Skin of body (tissue), 2 donors: ENCODE measurements around the gene RASD2. TPM values are rescaled to one million over a fixed set of nuclear protein-coding genes. Genes with fewer than 3 reads are reported as not detected.

Source experiments
- DNase-seq: peaks from one replicate; lab custom pipeline; 2025; lab: John Stamatoyannopoulos, UW
- total RNA-seq: library from RNA; depleted of rRNA; stranded (reverse); fragments of >200 nt; gene quantifications from one replicate; pipeline ENCODE4 v1.2.3, GENCODE V29; 2014

Gene RASD2
- total RNA-seq, 1 donor from 2014 or later = 0.30 TPM

DNA sequence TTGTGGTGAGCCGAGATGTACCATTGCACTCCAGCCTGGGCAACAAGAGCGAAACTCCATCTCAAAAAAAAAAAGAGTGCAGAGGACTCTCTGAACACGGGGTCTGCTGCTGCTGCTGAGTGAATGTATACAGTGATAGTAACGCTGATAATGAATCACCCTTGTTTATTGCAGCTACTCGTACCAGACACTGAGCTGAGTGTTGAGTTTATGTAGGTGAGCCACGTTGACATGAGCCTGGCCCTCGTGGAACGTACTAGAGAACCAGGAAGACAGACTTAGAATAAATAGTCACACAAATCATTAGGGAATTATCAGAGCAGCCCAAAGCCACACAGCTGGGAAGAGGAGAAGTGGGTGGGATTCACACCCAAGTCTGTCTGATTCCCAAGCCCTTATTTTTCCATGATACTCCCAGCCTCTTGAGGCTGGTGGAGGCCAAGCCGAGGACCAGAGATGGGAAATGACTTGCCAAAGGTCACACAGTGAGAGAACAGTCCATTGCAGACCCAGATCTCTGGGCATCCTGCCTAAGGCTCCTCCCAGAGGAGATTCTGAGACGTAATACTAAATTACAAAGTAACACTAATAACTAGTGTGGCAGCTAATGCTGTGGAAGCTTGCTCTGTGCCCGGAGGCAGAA is 41.7 kb downstream of the RASD2 start:
- DNase-seq = no peak

- DNase-seq = no peak
Measured at GRCh38 chr22:35582861-35583670, 42.4 kb downstream of the RASD2 start.

- DNase-seq = no peak
Measured at GRCh38 chr22:35586771-35587170, 46.1 kb downstream of the RASD2 start.

- no peak for DNase-seq
Measured at GRCh38 chr22:35587447-35587870, 46.8 kb downstream of the RASD2 start.

DNA sequence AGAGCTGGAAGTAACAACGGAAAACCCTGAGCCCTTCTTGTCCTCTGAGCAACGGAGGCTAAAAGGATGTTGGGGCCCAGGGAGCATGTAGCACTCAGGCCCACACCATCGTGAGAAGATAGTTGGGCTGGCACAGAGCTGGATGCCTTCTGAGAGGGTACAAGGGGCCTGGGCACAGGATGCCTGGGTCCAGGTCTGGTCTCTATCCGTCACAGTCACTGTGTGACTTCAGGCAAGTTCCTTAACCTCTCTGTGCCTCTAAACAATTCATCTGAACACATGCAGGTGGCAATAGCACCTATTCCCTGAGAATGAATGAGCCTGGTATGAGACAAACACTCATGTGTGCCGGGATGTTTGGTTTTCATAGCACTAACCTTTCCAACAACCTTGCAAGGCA is 47.3 kb downstream of the RASD2 start:
- DNase-seq = no peak

DNA sequence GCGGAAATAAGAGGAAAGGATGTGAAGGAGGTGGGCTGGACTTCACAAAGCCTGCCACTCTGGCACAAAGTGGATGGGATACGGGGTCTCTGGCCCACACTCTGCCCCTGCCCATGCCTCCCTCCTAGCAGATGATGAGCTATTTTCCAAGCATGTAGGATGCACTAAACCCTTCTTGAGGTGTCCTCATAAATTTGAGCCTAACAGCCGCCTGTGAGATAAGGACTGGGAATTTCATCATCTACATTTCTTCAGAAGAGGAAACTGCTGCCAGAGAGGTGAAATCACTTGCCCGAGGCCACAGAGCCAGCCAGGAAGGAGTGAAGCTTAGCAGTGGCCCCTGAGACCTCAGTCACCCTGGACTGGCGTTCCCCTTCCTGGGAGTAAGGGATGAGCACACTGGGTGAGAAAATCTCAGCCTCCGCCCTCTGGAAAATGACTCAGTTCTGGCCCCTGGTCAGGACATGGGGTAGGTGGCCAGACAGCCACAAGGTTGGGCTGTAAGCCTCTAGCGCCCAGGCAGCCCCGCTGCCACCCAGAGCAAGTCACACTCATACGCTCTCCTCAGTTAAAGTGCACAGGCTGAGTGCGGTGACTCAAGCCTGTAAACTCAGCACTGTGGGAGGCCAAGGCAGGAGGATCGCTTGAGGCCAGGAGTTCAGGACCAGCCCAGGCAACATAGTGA is 48.6 kb downstream of the RASD2 start:
- DNase-seq = no peak

- no peak for DNase-seq
Measured at GRCh38 chr22:35589756-35590093, 49.1 kb downstream of the RASD2 start.

GRCh38 chr22:35590634-35591295 is 50.1 kb downstream of the RASD2 start:
- DNase-seq = no peak

- DNase-seq = no peak
Measured at GRCh38 chr22:35591714-35592417, 51.2 kb downstream of the RASD2 start.

DNA sequence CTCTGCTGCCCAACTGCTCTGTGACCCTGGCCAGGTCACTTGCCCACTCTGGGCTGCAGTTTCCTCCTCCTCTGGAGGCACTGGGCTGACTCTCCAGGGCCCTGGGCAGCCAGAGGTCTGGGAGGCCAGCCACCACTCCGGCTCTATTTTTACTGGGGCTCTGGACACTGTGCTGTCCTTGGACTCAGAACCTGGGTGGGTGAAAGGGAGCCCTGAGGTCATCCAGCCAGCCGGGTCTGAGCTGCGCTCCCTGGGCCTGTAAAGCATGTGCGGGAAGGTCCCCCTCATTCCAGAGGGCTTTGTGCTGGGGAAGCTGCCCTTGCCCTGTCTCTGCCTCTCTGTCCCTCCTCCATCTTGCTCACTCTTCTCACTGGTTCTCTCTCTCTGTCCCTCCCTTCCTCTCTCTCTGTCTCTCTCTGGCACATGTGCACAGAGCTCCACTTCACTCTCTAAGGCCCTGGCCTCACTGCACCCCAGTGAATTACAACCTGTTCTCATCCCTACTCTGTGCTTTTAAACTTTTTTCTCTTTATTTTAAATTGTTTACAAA is 51.9 kb downstream of the RASD2 start:
- DNase-seq = no peak

DNA sequence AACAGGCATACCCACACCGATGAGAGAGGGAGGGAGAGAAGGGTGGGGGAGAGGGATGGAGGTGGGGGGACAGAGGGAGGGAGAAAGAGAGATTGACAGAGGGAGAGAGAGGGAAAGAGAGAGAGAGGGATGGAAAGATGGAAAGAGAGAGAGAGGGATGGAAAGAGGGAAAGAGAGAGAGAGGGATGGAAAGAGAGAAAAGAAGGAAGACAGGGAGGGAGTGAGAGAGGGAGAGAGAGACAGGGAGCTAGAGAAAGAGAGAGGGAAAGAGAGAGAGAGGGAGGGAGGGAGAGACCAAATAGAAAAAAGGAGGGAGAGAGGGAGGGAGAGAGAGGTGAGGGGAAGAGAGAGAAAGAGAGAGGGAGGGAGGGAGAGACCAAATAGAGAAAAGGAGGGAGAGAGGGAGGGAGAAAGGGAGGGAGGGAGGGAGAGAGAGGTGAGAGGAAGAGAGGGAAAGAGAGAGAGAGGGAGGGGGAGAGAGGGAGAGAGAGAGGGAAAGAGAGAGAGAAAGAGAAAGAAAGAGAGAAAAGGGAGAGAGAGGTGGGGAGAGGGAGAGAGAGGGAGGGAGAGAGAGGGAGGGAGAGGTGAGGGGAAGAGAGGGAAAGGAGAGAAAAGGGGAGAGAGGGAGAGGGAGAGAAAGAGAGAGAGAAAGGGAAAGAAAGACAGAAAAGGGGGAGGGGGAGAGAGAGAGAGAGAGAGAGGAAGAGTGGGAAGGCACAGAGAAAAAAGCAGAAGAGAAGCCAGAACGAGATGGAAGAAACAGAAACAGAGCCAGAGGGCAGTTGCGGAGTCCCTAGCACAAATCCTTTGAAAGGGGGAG is 52.6 kb downstream of the RASD2 start:
- DNase-seq = no peak

DNA sequence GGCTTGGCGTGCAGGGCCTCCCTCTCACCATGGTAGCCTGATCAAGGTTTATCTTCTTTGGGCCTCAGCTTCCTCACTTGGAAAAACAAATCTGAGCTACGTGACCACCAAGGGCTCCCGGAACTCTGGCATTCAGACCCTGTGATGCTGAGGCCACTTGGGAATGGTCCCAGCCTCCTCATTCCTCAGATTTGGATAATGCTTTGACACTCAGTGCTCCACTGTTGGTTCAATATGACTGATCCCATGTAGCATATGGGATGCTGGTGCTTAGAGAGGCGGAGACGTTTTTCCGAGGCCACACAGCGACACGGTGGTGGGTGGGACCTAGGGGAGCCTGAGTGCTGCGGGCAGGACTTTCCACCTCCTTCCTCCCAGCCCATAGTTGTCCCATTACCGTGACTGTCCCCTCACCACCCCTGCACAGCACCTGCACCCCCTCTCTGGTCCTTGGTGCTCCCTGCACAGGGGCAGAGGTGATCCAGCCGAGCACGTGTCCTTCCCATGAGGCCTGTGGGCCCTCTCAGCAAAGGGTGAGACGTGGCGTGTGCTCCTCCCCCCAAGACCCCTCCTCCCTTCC is 53.4 kb downstream of the RASD2 start:
- no peak for DNase-seq

DNA sequence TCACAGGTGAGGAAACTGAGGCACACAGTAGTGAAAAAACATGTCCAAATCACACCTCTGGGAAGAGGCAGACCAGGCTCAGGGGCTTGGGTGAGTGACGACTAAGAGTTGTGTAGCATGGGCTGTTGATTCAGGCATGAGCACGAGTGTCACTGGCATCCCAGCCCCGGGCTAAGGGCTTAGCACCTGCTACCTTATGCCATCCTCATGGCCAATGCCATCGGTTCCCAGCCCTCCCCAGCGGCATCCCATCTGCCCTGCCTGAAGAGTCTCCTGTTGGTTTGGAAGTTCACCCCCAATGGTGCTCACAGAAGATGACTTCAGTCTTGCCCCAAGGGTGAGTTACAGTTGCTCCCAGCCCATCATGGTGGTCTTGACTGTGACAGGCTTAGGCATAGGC is 54.1 kb downstream of the RASD2 start:
- no peak for DNase-seq

DNA sequence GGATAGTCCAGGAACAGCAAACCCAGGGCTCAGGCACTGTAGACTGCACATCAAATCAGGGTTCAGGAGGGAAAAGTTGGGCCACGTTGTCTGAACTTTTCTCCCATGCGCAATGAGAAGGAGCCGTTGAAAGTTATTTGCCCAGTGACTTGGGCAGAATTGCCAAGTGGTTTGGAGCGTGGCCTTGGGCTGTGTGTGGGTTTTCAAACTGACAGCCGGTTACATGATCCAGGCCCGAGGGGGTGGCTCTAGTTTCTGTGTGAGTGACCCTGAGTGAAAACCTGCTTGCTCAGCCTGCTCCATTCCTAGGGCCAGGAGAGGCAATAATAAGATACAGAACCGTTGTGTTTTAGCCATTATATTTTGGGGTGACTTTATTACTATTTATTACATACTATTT is 56.2 kb downstream of the RASD2 start:
- DNase-seq = no peak

GRCh38 chr22:35597692-35598395 is 57.2 kb downstream of the RASD2 start:
- DNase-seq = no peak

DNA sequence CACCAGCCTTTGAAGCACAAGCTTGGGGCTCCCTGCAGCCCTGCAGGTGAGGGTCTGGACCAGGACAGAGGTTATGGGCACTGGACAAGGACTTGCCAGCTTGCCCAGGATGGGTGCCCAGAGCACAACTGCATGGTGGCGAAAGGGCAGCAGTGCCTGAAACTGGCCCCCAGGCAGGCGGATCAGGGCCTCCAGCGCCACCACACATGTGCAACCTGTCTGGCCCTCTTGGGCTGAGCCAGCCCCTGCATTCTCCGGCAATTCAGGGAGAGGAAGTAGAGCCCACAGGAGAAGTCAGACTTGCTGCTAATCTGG is 57.7 kb downstream of the RASD2 start:
- DNase-seq = no peak

DNA sequence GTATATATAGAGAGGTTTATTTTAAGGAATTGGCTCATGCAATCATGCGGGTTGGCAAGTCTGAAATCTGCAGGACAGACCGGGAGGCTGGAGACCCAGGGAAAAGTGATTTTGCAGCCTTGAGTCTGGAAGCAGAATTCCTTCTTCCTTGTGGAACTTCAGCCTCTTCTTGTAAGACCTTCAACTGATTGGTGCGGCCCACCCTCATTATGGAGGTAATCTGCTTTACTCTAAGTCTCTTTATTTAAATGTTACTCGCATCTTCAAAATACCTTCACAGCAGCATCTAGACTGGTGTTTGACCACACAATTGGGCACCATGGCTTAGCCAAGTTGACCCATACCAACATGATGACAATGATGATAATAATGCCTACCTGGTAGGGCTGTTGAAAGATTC is 58.7 kb downstream of the RASD2 start:
- DNase-seq = no peak

DNA sequence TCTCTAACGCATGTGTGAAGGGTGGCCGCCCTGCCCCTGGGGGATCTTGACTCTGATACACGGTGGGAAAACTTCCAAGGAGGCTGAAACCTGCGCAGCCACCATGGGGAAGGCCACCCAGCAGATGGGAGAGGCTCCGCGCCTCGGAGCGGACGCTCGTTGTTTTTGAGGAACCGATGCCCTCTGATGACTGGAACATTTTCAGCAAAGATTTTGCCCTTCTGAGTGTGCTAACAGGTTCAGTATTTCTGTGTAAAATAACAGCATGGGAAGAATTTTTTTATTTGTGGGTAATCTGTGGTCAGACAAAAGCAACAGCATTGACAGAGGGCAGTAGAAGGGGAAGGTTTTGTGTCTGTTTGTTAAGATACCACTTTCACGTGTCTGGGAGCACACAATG is 59.8 kb downstream of the RASD2 start:
- no peak for DNase-seq

GRCh38 chr22:35601013-35601580 is 60.5 kb downstream of the RASD2 start:
- no peak for DNase-seq
